NCI-H128 (cell line): ENCODE results near the gene DMXL1.

Source experiments
- DNase-seq: peaks from one replicate; lab custom pipeline; 2025; ENCODE audit not compliant: unreplicated experiment; lab: John Stamatoyannopoulos, UW

DMXL1 gene

GRCh38 chr5:119287547-119288111 is 216.7 kb downstream of the DMXL1 start:
- no peak for DNase-seq

GRCh38 chr5:119288379-119289033 is 217.6 kb downstream of the DMXL1 start:
- no peak for DNase-seq

- no peak for DNase-seq
These were observed 218.7 kb downstream of the DMXL1 start for GRCh38 chr5:119289438-119290044.

- no peak for DNase-seq
These were observed 219.3 kb downstream of the DMXL1 start for GRCh38 chr5:119290161-119290569.

GRCh38 chr5:119290607-119291006 is 219.7 kb downstream of the DMXL1 start:
- DNase-seq = no peak

- DNase-seq = no peak
These were observed 220.2 kb downstream of the DMXL1 start for GRCh38 chr5:119291056-119291455.

- no peak for DNase-seq
These were observed 221.0 kb downstream of the DMXL1 start for GRCh38 chr5:119291877-119292276.

- no peak for DNase-seq
These were observed 222.0 kb downstream of the DMXL1 start for GRCh38 chr5:119292701-119293515.

- no peak for DNase-seq
These were observed 222.6 kb downstream of the DMXL1 start for GRCh38 chr5:119293516-119293829.
